Measurements from ENCODE around the gene SIRPB1.

The SIRPB1 gene

GRCh38 chr20:1661542-1662299, 41.9 kb upstream of the SIRPB1 start:
- no peak for DNase-seq (ENCODE audit: low spot score)
- no peak for TF ChIP-seq CTCF (IDR thresholded peaks at IDR 0.05; ENCODE audit: extremely low read depth, missing control alignments)

- TF ChIP-seq CTCF (IDR thresholded peaks at IDR 0.05; ENCODE audit: extremely low read depth, missing control alignments) = no peak
- DNase-seq (ENCODE audit: low spot score) = no peak
Observed at GRCh38 chr20:1660246-1660645, 40.4 kb upstream of the SIRPB1 start.

DNA sequence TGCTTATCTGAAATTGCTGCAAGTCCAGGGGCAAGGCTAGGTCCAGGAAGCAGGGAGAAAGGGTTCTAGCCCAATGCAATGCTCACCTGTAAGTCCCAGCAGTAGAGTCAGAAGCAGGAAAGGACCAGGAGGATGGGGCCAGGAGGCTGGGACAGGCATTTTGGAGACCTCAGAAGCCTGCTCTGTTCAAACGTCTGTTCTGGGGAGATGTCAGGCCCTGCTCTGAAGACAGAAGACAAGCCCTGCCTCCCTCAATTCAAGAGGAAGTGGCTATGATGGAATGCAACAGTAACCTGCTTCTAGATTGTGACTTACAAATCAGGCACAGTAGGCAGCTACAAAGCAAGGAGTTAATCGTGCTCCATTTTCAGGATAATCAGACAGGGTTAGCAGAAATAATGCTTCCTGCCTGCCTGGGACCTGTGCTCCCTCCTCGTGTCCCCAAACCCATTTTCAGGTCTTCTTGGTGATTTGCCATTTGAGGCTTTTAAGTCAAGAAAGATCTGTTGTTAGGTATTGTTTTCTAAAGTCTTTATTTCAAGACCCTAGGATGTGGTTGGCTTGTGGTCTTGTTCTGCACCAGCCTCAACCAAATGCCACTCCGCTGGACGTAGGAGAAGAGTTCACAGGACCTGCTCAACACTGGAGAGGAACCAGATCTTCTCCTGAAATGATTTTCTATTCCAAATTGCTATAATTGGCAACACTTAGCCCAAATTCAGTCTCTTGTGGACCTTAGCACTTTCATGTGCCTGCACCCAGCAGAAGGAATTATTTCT, 37.9 kb upstream of the SIRPB1 start, which contains the start of gene SIRPG:
Gene SIRPG, minus strand, starts transcription at position 224 of the 779 bp plus-strand sequence. Its CDS starts 65 bp downstream, at position 159.
- no peak for TF ChIP-seq CTCF (IDR thresholded peaks at IDR 0.05; ENCODE audit: extremely low read depth, missing control alignments)
- no peak for DNase-seq (ENCODE audit: low spot score)

- DNase-seq (ENCODE audit: low spot score) = no peak
- TF ChIP-seq CTCF (IDR thresholded peaks at IDR 0.05; ENCODE audit: extremely low read depth, missing control alignments) = no peak
Observed at GRCh38 chr20:1656844-1657243, 37.0 kb upstream of the SIRPB1 start.

DNA sequence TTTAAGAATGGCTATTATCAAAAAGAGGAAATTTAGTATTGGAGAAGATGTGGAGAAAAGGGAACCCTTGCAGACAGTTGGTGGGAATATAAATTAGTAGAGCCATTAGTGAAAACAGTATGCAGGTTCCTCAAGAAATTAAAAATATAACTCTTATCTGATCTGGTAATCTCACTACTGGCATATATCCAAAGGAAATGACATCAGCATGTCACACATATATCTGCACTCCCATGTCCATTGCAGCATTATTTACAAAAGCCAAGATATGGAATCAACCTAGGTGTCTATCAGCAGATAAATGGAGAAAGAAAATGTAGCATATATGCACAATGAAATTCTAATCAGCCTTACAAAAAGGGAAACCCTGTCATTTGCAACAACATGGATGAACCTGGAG, 35.2 kb upstream of the SIRPB1 start:
- TF ChIP-seq CTCF (IDR thresholded peaks at IDR 0.05; ENCODE audit: extremely low read depth, missing control alignments) = no peak
- DNase-seq (ENCODE audit: low spot score) = no peak

GRCh38 chr20:1652960-1653359, 33.2 kb upstream of the SIRPB1 start:
- no peak for DNase-seq (ENCODE audit: low spot score)
- no peak for TF ChIP-seq CTCF (IDR thresholded peaks at IDR 0.05; ENCODE audit: extremely low read depth, missing control alignments)

DNA sequence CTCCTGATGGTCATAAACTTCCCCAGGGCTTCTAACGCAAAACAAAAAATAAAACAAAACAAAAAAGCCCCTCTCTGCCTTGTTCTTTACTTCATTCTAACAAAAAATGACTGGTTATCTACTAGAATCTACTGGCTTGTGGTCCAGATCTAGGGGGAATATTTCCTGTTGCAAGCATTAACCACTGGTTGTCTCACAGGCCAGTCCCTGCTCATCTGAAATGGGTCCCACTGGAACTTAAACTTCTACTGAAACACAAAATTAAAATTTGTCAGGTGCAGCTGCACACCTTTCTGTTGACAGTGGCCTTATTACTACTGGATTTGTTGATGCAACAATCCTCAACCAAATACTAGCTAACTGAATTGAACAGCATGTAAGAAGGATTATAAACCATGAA, 32.3 kb upstream of the SIRPB1 start:
- DNase-seq (ENCODE audit: low spot score) = no peak
- no peak for TF ChIP-seq CTCF (IDR thresholded peaks at IDR 0.05; ENCODE audit: extremely low read depth, missing control alignments)

All from GM20000 (cell line).